NCI-H2196 treated with DMSO at 0.1 percent for 48 hours (cell line): ENCODE results near the gene CARMIL1.
"Not testable (repeated sequence)": the region's sequence is repeated elsewhere in the genome, so short reads cannot be mapped to it uniquely, and the experiment has no call there.

ENCODE experiments used
- DNase-seq: peaks from one replicate; lab custom pipeline; 2025; ENCODE audit not compliant: unreplicated experiment; lab: John Stamatoyannopoulos, UW

The CARMIL1 gene

GRCh38 chr6:25366903-25367545 is 87.8 kb downstream of the CARMIL1 start:
- DNase-seq = no peak

- DNase-seq = no peak
Observed at GRCh38 chr6:25369036-25369432, 89.9 kb downstream of the CARMIL1 start.

GRCh38 chr6:25369433-25370177 is 90.4 kb downstream of the CARMIL1 start:
- no peak for DNase-seq

DNA sequence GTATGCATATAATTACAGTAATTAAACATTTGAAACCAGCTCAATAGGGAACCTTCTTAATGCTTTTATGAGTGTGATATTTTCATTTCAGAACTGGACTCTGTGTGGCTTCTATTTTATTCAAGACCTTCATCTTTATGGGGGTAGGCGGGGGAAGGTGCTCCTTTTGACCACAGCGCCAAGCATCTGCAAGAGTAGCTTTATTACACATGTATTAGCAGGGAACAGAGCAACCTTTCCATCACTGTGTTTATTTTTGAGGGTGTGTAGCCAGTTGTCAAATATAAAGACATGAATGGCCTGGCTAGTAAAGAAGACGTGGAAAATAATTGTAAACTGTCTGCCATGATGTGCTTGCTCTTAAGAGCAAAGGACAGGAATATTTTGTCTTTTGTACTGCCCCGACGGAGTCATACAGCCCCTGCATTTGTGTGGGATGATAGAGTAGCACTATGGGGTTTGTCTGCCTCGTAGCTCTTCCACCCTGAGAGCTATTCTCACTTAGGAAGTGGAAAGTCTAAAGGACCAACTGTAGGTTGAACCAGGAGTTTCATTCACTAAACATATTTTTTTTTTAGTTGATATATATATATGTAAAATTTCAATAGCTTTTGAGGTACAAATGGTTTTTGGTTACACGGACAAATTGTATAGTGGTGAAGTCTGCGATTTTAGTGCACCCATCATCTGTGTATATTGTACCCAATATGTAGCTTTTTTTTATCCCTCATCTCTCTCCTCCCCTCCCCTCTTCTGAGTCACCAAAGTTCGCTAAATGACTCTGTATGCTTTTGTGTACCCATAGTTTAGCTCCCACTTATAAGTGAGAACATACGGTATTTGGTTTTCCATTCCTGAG is 91.2 kb downstream of the CARMIL1 start:
- no peak for DNase-seq

DNA sequence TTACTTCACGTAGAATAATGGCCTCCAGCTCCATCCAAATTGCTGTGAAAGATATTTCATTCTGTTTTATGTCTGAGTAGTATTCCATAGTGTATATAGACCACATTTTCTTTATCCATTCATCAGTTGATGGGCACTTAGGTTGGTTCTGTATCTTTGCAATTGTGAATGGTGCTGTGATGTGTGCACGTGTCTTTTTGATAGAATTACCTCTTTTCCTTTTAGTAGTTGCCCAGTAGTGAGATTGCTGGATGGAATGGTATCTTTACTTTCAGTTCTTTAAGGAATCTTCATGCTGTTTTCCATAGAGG is 91.8 kb downstream of the CARMIL1 start:
- DNase-seq = no peak

GRCh38 chr6:25375125-25375524 is 96.0 kb downstream of the CARMIL1 start:
- DNase-seq = no peak

DNA sequence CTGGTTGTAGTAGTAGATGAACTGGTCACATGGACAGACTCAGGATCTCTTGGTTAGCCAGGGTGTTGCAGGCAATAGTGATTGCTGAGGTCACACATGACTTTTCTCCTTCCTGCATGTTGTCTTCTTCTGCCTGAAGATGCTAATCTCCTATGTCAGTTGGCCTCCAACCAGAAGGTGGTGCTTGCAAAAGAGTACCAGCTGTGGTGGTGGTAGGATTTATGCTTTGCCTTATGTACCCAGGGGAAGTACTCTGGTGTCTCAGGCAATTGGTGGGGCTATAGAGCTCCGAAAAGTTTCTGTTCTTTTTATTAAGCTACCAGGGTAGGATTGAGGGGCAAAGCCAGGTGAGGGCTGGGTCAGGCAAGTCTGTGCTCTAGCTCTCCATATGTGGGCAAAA is 98.5 kb downstream of the CARMIL1 start:
- DNase-seq = no peak

DNA sequence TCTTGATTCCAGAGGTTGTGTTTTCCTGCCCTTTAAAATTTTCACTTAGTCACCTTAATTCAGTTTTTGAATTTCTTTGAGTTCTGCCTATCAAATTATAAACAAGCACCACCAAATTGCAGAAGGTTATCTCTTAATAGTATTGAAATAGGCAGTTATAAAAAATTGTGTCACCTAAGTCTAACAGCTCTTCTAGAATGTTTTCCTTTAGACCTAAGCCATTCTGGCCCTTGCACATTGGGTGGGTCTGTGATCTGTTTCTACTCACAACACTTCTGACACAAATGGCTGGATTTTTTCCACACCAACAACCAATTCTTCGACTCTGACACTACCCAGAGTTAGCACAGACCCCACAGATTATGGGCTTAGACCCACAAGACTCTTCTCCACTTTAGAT is 101.9 kb downstream of the CARMIL1 start:
- no peak for DNase-seq

- DNase-seq = not testable (repeated sequence)
Observed at GRCh38 chr6:25382476-25382875, 103.3 kb downstream of the CARMIL1 start.

DNA sequence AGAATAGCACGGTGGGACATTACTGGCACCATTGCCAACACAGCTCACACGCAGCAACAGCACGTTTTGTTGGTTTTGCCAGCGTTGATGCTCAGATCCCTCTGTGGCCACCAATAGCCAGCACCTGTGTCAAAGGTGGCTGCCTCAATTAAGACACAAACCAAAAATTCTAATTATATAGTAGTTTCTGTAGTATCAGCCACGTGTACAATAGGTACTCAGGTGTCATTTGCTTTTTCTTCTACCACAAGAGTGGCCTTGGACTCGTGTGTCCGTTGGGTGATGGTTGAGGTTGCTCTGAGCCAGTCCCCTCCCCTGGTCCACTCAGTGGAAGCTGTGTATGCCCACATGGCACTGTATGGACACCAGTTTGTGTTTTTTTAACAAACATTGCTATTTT is 105.1 kb downstream of the CARMIL1 start:
- no peak for DNase-seq

GRCh38 chr6:25384967-25385366 is 105.8 kb downstream of the CARMIL1 start:
- no peak for DNase-seq

DNA sequence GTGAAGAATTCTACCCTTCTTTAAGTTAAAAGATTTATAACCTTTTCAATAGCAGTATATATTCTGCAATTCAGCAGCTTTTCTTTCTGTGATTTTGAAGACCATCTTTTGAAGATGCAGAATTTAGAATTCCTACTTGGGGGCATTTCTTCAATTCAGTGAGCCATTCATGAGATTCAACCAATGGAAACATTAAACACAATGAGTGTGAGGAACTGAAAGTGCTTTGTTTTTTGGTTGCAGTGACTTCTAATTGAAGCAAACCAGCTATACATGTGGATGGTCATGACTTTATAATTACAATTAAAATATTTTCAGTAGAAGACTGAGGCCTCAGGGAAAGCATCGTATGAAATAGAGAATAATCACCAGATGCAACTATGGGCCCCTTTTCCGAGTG is 108.3 kb downstream of the CARMIL1 start:
- DNase-seq = no peak

DNA sequence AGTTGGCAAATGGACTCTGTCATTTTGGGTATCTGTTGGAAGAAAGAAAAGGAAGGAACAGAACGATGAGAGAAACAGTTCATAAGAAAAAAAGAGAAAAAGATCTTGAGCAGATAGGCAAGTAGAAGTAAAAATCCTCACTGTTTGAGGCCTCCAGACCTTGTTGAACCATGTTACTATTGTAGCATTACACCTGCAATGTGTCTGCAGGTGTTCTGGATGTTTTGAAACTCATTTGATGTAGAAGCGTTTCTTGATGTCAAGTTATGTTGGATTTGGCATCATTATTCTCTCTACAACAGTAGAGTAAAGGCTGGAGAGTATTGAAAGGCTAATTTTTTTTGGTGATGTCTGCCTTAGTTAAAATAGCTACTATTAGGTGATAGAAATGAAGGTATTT is 108.7 kb downstream of the CARMIL1 start:
- DNase-seq = no peak

DNA sequence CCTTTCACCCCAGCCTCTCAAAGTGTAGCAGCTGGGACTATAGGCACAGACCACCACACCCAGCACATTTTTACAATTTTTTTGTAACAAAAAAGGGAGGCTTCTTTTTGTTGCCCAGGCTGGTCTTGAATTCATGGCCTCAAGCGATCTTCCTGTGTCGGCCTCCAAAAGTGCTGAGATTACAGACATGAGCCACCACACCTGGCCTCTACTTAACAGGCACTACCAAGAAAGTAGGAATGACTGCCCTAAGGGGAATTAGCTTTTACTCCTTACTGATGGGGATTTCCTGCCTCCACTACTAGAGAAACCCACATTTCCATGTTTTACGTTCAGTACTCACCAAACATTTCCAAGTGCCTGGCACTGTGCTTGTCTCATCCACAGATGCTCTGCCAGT is 109.6 kb downstream of the CARMIL1 start:
- no peak for DNase-seq

GRCh38 chr6:25389471-25389870 is 110.3 kb downstream of the CARMIL1 start:
- DNase-seq = no peak

- no peak for DNase-seq
Observed at GRCh38 chr6:25392372-25392771, 113.2 kb downstream of the CARMIL1 start.

GRCh38 chr6:25395731-25396130 is 116.6 kb downstream of the CARMIL1 start:
- DNase-seq = no peak

DNA sequence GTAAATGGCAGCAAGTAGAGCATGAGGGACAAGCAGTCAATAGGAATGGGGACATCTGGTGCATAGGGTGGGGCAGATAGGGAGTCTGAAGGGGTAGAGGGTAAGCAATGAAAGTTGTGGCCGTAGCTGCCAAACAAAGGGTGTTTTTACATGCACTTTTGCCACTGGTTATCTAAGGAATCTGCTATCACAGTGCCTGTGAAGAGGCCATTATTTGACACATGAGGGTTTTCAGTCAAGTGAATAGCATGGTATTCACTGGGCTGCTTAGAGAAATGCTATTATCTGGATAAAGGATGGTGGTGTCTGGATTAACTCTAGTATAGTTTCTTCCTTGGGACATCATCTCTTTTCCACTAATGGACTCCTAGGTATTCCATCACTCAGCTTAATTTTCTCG is 118.2 kb downstream of the CARMIL1 start:
- DNase-seq = no peak

DNA sequence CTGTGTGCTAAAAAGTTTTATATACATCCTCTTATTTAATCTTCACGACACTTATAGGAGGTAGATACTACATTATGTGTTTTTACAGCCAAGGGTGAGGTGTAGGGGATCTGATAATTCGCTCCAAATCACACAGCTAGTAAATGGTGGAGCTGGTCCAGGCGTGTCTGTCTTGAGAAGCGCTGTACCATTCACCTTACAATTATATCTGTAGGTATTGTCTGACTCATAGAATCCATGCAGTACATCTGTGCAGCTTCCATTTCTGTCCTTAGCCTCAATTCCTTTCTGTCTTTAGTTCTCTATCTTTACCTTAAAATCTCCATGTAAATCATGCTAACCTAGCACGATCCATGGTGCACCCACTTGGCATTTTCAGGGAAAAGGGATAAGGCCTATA is 120.7 kb downstream of the CARMIL1 start:
- no peak for DNase-seq

DNA sequence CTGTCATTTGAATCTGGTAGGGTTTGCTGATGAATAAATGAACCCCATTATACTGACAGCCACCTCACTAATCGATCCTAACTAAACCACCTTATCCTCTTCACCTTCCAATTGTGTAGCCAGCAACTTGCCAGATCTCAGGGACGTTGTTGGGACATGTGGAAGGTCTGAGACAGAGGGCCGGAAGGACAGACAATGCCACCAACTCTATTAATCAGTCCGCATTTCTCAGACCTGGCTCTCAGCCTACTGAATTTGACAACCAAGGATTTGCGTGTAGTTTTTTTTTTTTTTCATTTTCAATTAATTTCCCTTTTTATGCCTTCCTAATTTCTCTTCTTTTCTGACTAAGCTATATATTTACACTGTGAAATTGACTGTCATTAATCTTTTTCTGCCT is 122.5 kb downstream of the CARMIL1 start:
- DNase-seq = no peak

DNA sequence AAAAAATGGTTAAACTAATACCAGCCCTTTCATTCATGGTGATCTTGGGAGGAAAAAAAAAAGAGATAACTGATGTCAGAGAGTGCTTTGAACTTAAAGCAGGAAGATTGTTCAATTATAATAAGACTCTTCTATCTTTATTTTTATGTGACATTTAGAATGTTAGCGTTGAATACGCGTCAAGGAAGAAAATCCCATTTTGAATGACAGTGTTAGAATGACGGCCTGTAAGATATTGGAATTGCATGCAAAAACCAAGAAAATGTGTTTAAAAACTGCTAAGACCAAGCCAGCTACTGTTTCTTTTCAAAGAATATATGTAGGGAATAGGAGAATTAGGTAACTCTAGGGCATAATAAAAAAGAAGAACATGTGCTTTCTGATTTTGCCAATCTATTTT is 123.0 kb downstream of the CARMIL1 start:
- DNase-seq = no peak

GRCh38 chr6:25403150-25403549 is 124.0 kb downstream of the CARMIL1 start:
- DNase-seq = no peak
